ENCODE measurements around the gene PEA15. TPM values are rescaled to one million over a fixed set of nuclear protein-coding genes. Genes with fewer than 3 reads are reported as not detected.

Gene PEA15, protein sequence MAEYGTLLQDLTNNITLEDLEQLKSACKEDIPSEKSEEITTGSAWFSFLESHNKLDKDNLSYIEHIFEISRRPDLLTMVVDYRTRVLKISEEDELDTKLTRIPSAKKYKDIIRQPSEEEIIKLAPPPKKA
- 100 to 1,000 TPM in 2 of 3 donors, 10 to 100 TPM in 1; 54.6 to 289 (median 276) TPM for polyA plus RNA-seq

DNA sequence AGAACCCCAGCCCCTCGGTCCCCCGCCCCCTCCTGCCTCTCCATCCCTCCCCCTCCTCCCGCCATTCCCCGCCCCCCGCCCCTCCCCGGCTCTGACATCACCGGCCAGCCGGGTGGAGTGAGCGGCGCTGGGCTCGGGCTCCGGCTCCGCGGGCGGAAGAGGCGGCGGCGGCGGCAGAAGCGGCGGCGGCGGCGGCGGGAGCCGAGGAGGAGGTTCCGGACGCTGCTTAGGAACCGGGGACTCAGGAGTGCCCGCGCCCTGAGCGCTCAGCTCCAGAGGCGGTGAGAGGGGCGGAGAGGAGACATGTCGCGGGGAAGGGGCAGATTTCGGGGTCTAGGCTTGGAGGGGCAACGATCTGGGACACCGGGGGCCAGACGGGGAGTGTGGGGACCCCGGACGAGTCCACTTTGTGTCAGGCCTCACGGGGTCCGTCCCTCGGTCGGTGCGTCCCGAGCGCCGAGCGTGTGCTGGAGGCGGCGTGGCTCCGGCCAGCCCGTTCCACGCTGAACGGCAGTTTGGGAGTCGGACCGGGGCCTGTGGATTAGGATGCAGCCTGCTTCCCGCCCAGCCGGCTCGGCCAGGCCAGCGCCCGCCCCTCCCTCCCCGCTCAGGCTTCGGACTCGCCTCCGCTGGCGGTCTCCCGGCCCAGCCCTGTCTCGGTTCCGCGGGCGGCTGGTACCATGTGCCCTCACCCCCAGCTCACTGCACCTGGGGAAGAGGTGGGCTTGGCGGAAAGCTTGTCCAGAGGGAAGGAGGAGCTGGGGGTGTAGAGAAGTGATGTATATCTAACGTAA lies at the start of gene PEA15:
TSS of gene PEA15 (plus strand) at position 143 of the 794 bp plus-strand sequence. CDS start 6,161 bp downstream, outside the sequence.
- 0 to 1% (median 0%) methylated on average over 59 to 76 of the region's 76 CpGs for WGBS, 3 donors

DNA sequence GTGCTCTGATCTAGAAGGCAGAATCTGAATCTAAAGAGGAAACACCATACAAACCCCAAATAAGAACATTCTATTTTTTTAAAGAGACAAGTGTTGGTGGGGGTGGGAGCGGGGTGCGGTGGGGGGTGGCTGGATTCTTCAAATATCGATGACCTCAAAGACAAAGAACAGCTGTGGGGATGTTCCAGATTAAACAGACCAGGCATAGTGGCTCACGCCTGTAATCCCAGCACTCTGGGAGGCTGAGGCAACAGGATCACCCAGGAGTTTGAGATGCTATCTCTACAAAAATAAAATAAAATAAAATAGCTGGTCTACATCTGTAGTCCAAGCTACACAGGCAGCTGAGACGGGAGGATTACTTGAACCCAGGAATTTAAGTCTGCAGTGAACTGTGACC lies 48.8 kb upstream of the PEA15 start:
- 80 to 86% (median 85%) methylated on average over 5 of the region's 5 CpGs for WGBS, 3 donors
- H3K27ac ChIP-seq (ENCODE audit: low read depth, low read length) = no peak overlapping the region

More for the DNA sequence above, at the start of gene PEA15:
- peak within 1 kb of the TSS; percentile 93 for H3K27ac ChIP-seq (ENCODE audit: low read depth, low read length)

DNA sequence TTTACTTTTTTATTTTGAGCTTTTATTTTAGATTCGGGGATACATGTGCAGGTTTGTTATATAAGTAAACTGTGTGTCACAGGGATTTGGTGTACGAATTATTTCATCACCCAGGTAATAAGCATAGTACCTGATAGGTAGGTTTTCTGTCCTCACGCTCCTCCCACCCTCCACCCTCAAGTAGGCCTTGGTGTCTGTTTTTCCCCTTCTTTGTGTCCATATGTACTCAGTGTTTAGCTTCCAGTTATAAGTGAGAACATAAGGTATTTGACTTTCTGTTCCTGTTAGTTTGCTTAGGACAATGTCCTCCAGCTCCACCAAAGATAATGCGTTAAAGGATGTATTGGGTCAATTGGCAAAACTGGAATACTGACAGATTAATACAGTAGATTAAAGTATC lies 48.0 kb upstream of the PEA15 start:
- H3K27ac ChIP-seq (ENCODE audit: low read depth, low read length) = no peak overlapping the region
- WGBS, 3 donors = 66 to 76% (median 72%) methylated on average over 4 of the region's 4 CpGs

DNA sequence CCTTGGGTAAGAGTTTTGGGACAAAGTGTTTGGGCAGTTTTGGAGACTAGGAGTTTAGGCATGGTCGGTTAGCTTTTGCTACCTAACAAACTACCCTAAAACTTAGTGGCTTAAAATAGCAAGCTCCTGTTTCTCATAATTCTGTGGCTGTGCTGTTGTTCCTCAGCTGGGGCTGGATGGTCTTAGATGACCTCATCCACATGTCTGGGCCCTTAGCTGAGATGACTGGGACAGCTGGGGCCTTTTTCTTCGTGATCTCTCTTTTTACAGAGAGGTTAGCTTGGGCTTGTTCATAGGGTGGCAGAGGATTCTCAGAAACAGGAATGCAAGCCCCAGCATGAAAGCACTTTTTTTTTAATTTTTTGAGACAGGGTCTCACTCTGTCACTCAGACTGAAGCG lies 47.2 kb upstream of the PEA15 start:
- WGBS, 3 donors = 76 to 97% (median 95%) methylated on average over 3 of the region's 3 CpGs
- H3K27ac ChIP-seq (ENCODE audit: low read depth, low read length) = no peak overlapping the region

DNA sequence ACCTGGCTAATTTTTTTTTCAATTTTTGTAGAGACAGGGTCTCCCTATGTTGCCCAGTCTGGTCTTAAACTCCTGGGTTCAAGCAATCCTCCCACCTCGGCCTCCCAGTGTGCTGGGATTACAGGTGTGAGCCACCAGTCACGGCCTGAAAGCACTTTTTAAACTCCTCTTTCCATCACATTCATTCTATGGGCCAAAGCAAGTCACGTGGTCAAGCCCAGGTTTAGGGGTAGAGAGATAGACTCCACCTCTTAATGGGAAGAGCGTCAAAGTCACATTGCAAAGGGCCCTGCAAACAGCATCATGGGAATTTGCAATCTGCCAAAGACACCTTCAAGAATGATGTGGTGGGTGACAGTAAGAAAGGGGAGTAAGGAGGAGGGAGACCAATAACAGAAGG lies 46.6 kb upstream of the PEA15 start:
- 78 to 90% (median 84%) methylated on average over 4 of the region's 4 CpGs for WGBS, 3 donors
- no peak overlapping the region for H3K27ac ChIP-seq (ENCODE audit: low read depth, low read length)

DNA sequence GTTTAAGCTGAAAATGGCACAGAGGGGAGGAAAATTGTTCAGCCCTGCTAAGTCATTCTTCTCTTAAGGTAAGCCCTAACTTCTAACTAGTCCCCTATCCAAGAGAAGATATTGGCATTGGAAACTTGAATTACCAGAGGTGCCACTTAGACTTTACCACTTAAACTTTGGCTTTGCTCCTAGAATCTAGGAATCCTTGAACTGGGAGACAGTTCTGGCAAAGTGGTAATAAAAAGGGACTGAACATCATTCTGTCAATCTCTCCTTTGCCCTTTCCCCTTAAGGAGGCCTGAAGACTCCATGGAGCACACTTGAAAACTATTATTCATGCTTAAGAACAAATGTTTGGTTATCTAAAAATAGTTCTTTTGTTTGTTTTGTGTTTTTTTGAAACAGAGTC lies 45.3 kb upstream of the PEA15 start:
- no peak overlapping the region for H3K27ac ChIP-seq (ENCODE audit: low read depth, low read length)

DNA sequence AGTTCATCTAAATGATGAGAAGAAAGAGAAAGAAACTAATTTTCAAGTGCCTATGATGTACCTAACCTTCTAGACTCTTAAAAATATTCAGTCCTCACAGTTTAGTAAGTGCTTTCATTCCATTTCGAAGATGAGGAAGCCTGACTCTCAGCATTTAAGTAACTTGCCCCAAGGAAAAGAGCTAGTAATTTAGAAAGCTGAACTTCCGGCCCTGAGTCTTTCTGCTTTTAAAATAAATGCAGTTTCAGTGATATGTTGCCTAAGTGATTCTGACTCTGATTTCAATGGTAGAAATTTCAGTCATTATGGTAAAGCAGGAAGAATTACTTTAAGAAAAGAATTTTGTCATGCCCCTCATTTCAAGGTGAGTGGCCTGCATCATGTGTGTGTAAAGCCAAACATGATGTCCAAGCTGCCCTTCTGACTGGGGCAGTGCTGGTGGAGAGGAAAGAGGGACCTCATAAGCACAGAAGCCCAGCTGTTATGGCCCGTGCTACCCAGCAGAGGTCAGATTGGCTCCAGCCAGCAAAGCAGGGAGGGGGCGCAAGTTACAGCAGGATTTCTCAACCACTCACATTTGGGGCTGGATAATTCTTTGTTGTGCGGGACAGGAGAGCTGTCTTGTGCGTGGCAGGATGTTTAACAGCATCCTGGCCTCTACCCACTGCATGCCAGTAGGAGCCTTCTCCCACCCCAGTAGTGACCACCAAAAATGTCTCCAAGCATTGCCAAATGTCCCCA lies 43.0 kb upstream of the PEA15 start:
- WGBS, 3 donors = 50 to 74% (median 52%) methylated on average over 6 of the region's 6 CpGs
- no peak overlapping the region for H3K27ac ChIP-seq (ENCODE audit: low read depth, low read length)

DNA sequence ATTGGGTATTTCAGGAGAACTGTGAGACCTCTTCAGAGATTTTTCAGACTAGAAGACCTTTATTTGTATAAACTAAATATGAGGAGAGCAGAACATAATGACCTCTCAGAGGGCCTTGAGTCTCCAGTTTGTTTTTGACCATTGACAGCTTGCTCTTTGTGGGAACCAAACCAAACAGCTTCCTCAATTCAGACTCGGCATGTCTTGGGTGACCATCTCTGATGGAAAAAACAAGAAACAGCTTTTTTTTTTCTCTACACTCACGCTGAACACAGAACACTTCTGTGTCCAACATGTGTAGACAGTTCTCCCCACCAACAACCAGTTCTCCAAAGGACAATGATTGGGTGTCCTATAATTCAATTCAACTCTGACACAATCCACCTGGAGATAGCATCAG lies 42.3 kb upstream of the PEA15 start:
- WGBS, 3 donors = 53 to 84% (median 69%) methylated on average over 2 of the region's 2 CpGs
- no peak overlapping the region for H3K27ac ChIP-seq (ENCODE audit: low read depth, low read length)

DNA sequence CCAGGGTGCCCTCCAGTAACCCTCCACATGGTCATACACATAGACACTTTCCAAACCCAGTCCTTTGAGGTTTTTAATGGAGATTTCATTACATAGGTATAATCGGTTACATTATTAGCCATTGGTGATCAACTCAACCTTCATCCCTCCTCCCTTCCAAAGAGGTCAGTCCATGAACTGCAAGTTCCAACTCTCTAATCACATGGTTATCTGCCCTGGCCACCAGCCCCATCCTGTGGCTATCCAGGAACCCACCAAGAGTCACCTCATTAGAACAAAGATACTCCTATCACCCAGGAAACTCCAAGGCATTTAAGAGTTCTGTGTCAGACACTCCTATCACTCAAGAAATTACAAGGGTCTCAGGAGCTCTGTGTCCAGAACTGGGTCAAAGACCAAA lies 41.6 kb upstream of the PEA15 start:
- H3K27ac ChIP-seq (ENCODE audit: low read depth, low read length) = no peak overlapping the region
- WGBS, 3 donors = 91 to 100% (median 92%) methylated on average over 1 of the region's 1 CpG

DNA sequence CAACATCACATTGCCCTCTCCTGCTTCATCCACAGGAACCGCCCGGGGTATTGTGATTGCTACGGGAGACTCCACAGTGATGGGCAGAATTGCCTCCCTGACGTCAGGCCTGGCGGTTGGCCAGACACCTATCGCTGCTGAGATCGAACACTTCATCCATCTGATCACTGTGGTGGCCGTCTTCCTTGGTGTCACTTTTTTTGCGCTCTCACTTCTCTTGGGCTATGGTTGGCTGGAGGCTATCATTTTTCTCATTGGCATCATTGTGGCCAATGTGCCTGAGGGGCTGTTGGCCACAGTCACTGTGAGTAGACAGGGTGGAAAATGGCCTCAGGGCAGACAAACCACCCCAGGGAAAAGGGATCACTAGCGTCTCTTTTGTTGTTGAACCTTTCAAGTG lies 41.1 kb upstream of the PEA15 start:
- no peak overlapping the region for H3K27ac ChIP-seq (ENCODE audit: low read depth, low read length)
- 85 to 86% (median 85%) methylated on average over 10 of the region's 10 CpGs for WGBS, 3 donors

DNA sequence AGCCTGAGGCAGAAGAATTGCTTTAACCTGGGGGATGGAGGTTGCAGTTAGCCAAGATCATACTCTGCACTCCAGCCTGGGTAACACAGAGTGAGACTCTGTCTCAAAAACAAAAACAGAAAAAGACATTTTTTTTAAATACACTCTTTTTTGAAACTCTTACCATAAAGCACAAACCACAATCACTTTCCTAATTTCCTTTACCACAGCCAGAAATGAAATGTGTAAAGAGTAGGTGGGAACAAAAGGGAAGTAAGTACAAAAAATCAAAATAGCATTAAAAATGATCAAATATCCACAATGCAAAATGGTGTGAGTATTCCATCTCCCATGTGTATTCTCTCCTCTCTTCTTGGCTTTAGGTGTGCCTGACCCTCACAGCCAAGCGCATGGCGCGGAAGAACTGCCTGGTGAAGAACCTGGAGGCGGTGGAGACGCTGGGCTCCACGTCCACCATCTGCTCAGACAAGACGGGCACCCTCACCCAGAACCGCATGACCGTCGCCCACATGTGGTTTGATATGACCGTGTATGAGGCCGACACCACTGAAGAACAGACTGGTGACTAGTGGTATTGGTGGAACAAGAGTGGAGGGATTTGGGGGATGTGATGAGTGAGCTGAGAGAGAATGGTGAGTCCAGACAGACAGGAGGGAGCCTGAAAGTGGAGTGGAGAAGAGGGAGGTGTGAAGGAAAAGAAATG lies 38.9 kb upstream of the PEA15 start:
- WGBS, 3 donors = 64 to 86% (median 68%) methylated on average over 12 of the region's 12 CpGs
- no peak overlapping the region for H3K27ac ChIP-seq (ENCODE audit: low read depth, low read length)

DNA sequence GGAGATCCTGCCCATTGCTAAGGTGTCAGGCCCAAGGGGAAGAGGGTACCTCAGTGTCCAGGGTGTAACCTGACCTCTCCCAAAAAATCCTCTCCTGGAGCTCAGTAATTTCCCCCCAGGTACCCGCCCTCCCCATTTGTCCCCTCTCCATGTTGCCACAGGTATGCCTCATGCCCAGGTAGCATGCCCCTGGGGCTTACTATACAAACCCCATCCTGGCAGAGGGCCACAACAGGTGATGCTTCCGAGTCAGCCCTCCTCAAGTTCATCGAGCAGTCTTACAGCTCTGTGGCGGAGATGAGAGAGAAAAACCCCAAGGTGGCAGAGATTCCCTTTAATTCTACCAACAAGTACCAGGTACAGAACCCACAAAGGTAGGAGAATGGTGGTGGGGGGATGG lies 38.1 kb upstream of the PEA15 start:
- WGBS, 3 donors = 82 to 91% (median 88%) methylated on average over 4 of the region's 4 CpGs
- no peak overlapping the region for H3K27ac ChIP-seq (ENCODE audit: low read depth, low read length)

DNA sequence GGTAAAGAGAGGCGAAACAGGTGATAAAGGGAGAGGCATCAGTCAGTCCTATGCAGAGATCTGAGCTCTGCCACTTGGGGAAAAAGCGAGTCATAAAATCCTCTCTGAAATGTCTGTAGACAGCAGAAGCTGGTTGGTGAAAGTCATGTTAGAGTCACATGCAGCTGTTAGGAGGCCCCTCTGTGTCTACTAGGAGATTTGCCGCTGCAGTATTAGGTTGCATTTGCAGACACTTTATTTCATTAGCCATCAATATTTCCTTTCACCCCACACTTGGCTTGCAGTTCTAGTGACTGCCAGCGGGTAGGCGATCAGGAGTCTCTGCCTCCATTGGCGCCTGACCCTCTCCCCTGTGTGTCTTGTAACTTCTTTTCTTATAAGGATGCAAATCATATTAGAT lies 37.6 kb upstream of the PEA15 start:
- WGBS, 3 donors = 82 to 91% (median 90%) methylated on average over 6 of the region's 6 CpGs
- no peak overlapping the region for H3K27ac ChIP-seq (ENCODE audit: low read depth, low read length)

DNA sequence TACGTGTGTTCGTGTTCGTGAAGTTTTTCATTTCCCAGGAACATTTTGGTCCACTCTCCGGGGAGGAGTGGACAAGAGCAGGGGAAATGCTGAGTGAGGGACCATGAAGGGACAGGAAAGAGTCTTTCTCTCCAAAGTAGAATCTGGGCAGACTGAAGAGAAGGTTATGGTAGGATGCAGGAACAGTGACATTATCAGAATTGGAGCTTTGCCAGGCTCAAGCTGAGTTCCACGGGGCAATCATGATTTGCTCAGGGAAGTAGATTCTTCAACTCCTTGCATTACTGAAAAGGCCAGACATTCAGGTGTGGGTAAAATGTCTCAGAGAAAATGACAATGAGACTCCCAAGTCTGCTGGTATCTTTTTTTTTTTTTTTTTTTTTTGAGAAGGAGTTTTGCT lies 37.2 kb upstream of the PEA15 start:
- H3K27ac ChIP-seq (ENCODE audit: low read depth, low read length) = no peak overlapping the region
- WGBS, 3 donors = 54 to 79% (median 64%) methylated on average over 5 of the region's 5 CpGs

DNA sequence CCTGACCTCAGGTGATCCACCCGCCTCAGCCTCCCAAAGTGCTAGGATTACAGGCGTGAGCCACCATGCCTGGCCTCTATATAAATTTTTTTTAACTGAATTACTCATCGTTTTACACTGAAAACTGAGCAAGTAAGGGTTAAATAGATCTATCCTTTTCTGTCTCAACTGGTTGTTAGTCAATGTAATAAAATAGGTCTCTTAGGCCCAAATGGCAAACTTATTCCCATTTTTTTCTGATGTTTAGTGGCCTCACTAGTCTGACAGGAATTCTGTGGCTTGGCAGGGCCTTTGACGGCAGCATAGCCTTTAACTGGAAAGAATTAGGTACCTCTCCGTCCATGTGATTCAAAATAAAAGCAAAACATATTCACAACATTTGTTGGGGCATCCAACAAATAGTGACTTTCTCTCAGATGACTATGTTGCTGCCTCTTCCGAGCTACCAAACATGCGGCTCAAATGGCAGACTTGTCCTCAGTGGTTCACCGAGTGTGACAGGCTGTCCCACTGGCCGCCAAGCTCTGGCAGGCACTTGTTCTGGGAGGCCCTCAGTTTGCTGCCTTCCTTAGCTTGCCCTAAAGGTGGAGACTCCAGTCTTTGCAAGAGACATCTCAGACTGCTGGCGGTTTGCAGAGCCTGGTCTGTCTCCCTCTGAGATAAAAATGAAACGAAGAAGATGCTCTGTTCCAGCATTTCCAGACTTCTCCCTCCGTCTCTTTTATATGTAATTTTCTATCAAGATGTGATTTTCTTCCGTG lies 36.4 kb upstream of the PEA15 start:
- WGBS, 3 donors = 71 to 88% (median 79%) methylated on average over 13 of the region's 13 CpGs
- no peak overlapping the region for H3K27ac ChIP-seq (ENCODE audit: low read depth, low read length)

DNA sequence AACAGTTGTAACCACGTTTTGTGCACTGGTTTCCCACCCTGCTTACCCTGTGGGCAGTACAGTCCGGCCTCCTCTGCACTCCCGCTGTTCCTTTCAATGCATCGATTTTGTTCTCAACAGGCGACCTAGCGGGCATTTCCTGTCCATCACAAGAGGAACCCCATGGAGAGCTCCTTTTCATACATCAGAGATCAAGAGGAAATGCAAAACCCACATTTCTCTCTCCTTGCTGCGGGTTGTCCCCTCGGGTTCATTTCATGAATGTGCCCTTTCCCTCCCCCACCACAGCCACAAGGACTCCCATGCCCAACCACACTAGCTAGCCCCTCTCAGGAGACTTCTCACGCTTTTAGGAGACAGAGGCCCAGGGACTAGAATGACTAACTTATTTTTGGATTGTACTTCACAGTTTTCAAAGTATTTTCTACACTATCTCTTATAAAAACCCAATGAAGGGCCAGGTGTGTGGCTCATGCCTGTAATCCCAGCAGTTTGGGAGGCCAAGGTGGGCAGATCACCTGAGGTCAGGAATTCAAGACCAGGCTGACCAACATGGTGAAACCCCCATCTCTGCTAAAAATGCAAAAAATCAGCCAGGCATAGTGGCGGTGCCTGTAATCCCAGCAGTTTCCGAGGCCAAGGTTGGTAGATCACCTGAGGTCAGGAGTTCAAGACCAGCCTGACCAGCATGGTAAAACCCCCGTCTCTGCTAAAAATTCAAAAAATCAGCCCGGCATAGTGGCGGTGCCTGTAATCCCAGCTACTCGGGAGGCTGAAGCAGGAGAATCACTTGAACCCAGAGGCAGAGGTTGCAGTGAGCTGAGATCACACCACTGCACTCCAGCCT lies 35.4 kb upstream of the PEA15 start:
- WGBS, 3 donors = 48 to 57% (median 54%) methylated on average over 15 of the region's 15 CpGs

DNA sequence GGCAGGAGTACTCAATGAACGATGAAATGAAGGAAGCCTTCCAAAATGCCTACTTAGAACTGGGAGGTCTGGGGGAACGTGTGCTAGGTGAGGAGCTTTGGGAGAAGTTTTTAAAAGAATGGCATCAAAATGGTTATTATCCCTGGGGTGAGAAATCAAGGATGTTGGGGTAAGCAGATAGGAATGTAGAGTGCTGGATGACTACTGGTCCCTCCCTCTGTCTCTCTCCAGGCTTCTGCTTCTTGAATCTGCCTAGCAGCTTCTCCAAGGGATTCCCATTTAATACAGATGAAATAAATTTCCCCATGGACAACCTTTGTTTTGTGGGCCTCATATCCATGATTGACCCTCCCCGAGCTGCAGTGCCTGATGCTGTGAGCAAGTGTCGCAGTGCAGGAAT lies 33.8 kb upstream of the PEA15 start:
- no peak overlapping the region for H3K27ac ChIP-seq (ENCODE audit: low read depth, low read length)
- 85% methylated on average over 4 of the region's 4 CpGs for WGBS, 3 donors

More for the DNA sequence above, 35.4 kb upstream of the PEA15 start:
- H3K27ac ChIP-seq (ENCODE audit: low read depth, low read length) = no peak overlapping the region

Data from adipose tissue (tissue), 3 donors.